Central memory CD4-positive, alpha-beta T cell (primary cell): ENCODE measurements around the gene RNF14.
A peak's percentile ranks its signal among the peaks of the same experiment; 100 is the strongest.
"Not testable (repeated sequence)": the region's sequence is repeated elsewhere in the genome, so short reads cannot be mapped to it uniquely, and the experiment has no call there.

Source experiments
- DNase-seq: peaks from one replicate; pipeline ENCODE4 v3.0.0; 2022
- total RNA-seq, 3 experiments: gene quantifications; one replicate each; lab custom pipeline; 2026; lab: John Stamatoyannopoulos, UW

The RNF14 gene, protein sequence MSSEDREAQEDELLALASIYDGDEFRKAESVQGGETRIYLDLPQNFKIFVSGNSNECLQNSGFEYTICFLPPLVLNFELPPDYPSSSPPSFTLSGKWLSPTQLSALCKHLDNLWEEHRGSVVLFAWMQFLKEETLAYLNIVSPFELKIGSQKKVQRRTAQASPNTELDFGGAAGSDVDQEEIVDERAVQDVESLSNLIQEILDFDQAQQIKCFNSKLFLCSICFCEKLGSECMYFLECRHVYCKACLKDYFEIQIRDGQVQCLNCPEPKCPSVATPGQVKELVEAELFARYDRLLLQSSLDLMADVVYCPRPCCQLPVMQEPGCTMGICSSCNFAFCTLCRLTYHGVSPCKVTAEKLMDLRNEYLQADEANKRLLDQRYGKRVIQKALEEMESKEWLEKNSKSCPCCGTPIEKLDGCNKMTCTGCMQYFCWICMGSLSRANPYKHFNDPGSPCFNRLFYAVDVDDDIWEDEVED
- total RNA-seq, result 29.5 to 58.9 (median 44.7) reads per million in 3 experiments

DNA sequence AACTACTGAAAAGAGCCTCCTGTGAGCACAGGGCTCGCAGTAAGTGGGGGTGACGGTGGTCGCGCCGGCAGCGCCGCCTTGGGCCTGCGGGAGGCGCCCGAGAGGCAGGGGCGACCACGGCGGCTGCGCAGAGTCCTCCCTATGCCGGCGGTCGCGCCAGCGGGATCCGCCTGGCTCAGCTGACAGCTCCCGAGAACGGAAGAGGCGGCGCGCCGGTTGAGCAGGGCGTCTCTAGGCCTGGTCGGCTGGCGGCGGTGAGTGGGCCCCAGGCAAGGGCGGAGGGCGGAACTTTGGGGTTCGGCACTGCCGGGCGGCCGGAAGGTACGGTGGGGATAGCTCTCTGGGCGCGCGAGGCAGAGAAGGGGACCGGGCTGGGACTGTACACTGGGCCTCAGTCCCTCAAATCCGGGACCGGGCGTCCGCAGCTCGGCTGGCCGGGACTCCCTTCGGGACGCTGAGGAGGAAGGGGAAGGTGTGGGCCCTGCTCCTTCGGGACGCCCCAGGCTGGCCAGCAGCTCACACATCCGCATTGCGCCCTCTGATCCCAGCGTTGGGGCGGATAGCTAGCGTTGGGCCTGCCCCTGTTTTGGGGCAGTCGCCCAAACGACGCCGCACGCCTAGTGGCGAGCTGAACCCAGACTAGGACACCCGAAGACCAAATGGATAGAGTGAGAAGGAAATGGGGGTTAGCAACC lies at the start of gene RNF14:
TSS of gene RNF14 (plus strand) at position 192 of the 695 bp plus-strand sequence. CDS start 4,484 bp downstream, outside the sequence.
- peak; percentile 94 for DNase-seq

DNA sequence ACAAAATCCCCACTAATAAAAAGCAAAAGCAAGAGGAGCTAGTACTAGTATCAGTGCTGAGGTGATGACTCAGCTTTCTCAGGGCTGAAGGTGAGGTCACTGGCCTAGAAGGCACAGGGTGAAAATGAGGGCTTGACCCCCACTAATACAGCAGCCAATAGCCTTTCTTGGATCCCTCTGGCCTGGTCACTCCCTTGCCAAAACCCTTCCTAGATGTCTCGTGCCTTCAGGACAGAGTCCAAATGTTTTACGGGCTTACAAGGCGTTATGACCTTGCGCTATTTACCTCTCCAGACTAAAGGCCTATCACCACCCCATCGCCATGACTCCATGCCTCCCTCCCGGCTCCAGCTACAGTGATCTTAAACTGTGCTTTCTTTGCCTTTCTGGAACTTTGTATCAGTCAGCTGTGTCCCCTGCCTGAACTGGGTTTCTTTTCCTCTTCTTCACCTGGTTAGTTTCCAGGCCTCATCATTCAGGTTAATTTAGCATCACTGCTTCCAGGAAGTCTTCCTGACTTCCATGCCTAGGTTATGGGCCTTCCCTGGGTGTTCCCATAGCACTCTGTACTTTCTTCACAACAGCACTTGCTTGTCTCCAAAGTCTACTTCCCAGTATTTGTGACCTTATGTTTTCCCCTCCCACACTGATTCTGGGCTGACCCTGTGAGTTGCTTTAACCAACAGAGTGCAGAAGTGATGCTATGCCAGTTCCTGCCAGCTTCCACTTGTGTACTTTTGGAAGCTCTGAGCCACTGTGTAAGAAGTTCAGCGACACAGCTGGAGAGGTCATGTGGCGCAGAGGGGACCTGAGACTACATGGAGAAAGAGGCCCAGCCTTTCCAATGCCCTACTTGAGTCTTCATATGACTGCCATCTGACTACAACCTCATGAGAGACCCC lies 49.4 kb upstream of the RNF14 start:
- DNase-seq, result no peak

DNA sequence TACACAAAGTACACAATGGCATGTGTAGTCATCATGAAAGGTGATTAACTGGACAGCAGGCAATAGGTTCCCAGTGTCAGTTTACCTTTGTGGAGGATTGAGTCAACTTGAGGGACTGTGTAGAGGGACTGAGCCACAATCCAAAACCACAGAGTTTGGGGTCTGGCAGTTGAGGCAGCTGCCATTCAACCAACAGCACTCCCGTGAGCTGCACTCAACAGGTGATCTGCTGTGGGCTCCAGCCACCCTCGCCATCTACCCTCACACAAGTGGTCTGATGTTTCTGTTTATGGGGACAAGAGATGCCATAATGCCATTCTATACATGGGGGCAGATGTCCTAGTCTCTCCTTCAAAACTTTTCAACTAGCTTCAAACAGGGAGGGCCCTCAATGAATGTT lies 48.1 kb upstream of the RNF14 start:
- DNase-seq, result no peak

DNA sequence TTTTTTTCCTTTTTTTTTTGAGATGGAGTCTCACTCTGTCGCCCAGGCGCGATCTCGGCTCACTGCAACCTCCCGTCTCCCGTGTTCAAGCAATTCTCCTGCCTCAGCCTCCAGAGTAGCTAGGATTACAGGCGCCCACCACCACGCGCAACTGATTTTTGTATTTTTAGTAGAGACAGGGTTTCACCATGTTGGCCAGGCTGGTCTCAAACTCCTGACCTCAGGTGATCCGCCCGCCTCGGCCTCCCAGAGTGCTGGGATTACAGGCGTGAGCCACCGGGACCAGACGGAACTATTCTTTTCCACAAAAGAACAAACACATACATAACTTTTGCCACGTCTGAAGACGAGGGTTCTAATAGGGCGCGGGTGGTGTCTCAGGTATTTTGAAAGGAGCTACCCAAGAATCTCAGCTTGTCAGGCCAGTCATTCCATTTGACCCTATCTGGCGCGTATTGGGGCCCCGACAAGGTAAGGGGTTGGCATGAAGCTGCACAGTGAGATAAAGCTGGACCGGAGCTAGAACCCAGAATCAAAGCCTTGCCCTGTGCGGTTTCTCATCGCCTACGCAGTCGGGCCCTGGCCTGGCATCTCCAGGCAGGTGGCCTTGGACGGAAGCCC lies 46.0 kb upstream of the RNF14 start:
- not testable (repeated sequence) for DNase-seq

DNA sequence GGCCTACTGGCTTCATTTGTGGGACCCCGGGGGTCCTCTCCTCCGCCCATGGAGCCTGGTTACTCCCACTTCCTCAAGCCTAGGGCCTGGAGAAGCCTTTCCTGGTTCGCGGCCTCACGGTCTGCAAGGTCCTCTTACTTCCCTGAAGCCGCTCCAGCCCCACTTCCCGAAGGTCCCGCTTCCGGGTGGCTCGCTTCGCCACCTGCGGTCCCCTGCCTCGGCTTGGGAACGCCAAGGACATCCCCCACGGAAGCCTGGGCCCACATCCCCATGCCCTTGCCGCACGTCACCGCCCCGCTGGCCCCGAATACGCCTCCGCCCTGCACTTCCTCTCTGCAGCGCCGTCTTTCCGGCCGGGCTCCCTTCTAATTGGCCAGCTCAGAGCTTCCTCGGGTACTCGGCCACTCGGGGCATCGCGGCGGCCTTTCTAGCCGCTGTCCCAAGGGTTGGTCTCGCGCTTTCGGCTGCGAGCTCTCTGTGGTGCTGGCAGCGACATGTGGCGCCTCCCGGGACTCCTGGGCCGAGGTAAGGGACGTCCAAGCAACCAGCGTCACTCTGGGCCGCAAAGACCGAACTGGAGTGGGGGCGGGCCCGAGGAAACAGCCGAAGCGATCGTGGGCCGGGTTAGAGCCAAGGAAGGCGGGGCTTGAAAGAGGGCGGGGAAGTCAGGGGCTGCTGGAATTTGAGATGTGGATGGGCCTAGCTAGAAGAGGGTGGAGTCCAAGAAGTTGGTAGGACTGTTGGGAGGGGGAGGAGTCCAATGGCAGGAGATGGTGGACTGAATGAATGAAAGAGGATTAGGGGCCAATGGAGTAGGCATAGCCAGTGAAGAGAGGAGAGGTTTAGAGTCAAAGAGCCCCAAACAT lies 45.2 kb upstream of the RNF14 start, which contains the start of gene DELE1:
TSS of gene DELE1 (plus strand) at position 424 of the 866 bp plus-strand sequence. CDS start at position 495, 71 bp downstream.
- peak; percentile 89 for DNase-seq

DNA sequence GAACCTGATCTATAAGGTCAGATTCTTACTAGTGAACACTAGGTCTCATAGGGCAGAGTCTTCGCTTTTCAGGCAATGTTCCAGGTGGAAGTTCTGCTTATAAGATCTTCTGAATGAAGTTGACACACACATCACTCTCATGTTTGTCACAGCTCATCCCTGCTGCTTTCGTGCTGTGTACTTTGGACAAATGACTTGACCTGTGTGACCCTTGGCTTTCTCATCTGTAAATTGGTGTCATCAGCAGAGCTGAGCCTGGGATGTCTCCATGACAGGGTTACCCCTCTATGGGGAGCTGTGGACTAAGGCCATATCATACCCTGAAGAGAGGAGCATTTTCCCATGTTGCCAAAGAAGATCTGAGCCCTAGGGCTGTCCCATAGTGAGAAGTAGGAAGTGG lies 42.5 kb upstream of the RNF14 start:
- no peak for DNase-seq

DNA sequence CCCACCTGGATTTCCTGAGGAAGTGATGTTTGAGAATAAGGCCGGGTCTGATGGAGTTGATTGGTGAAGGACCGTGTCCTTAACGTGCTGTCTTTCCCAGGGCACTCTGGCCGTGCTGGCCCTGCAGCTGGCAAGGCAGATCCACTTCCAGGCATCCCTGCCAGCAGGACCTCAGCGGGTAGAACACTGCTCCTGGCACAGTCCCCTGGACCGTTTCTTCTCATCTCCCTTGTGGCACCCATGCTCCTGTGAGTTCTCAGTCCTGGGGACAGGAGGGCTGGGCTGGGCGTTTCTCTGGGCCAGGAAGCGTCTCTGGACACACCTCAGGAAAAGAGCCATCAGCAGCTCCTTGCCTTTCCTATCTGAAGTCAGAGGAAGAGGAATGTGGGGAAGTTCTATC lies 40.9 kb upstream of the RNF14 start:
- DNase-seq, result no peak

DNA sequence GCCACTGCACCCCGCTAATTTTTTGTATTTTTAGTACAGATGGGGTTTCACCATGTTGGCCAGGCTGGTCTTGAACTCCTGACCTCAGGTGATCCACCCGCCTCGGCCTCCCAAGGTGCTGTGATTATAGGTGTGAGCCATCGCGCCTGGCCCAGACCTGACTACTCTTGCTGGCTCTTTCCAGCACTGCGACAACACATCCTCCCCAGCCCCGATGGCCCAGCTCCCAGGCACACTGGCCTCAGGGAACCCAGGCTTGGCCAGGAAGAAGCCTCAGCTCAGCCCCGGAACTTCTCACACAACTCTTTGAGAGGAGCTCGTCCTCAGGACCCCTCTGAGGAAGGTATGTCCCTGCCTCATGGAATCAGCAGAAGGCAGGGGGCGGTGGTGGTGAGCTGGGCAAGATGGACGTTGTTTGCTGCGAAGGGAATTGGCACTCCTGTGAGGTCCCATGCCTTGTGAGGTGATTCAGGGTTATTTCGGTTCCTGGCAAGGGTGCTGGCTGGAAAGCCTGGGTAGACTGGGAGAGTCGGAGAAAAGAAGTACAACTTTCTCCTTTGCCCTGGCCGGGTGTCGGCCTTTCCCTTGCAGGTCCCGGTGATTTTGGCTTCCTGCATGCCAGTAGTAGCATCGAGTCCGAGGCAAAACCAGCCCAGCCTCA lies 39.4 kb upstream of the RNF14 start:
- DNase-seq, result no peak

DNA sequence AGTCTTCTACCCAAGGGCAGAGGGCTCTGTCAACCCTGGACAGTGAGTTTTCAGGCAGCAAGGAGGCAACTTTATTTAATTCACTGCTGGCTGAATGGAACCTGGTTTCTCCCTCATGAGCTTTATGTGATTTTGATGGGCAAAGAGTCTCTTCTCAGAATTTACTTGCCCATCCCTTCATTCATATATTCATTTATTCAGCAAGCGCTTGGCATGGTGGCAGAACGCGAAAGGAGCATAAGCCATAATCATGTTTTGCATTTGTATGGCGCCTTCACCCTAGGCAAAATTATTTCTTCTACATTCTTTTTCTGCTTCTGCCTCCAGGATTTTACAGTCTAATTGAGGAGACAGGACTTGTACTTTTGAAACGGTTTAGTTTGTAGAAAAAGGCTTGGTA lies 37.2 kb upstream of the RNF14 start:
- no peak for DNase-seq

DNA sequence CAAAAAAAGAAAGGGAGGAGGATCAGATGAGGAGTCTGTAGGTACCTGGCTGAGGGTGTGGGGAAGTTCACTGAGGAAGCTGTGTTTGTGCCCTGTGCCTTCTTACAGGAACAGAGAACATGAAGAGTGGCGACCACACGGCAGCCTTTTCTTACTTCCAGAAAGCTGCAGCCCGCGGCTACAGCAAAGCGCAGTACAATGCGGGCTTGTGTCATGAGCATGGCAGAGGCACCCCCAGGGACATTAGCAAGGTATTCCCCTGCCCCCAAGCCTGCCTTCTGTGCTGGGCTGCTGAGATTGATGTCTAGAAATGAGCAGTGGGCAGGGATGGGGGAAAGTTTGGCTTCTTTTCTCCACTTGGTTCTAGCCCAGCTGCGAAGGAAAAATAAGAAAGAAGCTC lies 35.8 kb upstream of the RNF14 start:
- no peak for DNase-seq

DNA sequence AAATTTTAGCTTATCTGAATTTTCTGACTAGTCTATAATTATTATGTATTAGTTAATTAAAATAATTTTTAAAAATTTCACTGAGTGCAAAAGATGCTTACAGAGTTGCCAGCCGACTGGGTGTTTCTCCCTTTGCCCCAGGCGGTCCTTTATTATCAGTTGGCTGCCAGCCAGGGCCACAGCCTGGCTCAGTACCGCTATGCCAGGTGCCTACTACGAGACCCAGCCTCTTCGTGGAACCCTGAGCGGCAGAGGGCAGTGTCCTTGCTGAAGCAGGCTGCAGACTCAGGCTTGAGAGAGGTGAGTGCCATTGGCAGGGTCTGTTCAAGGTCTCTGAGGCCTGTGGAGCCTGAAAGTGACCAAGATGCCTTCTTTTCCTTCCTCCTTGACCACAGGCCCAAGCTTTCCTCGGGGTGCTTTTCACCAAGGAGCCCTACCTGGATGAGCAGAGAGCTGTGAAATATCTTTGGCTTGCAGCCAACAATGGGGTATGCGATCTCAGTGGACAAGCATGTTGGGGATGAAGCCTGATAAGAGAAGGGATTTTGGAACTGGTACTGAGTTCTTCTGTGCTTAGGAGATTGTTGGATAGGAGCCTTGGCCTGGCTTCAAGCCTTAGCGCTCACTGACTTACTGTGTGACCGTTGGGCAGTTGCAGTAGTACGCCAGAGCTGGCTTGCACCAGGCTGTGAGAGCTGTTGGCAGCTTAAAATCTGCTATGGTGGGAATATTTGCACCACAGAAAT lies 34.6 kb upstream of the RNF14 start:
- no peak for DNase-seq

DNA sequence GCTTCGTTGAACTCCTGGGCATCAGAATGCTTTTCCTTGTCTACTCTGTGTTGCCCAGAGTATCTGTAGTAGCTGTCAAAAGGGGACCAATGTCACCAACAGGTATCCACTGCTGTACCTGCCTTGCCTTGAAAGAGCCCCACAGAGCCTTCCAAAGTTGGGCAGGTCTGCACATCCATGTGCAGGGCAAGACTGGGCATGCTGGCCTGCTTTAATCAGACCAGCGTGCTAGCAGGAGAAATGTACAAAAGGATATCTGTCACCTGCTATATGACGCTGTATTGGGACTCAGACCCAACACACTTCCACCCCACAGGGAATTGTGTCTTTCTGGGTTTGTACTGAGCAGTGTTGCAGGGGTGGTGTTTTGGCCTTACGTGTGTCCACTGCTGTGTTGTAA lies 33.4 kb upstream of the RNF14 start:
- no peak for DNase-seq

DNA sequence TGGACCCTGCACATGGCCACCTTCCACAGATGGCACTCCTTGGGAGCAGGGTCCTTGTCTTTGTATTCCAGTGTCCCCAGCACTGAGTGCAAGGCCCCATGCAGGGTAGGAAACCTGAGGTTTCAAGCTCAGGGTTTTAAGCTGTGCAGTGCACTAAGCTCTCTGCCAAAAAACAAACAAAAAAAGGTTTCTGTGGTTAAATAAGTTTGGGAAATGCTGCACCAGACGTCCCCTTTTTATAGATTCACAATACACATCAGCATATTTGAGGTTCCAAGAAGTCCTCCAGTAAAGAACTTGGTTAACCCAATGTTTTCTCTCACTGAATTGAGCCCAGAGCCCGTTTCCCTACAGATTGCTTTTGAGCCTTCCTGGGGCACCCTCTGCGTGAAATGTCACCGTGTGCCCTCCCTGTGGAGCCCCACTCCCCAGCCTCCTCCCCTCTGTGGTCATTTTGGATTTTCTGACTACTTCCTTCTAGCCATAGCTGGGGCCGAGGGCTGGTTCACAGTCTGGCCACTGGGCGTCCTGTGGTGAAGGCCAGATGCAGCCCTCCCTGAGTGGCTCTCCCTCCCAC lies 28.1 kb upstream of the RNF14 start:
- DNase-seq, result no peak

DNA sequence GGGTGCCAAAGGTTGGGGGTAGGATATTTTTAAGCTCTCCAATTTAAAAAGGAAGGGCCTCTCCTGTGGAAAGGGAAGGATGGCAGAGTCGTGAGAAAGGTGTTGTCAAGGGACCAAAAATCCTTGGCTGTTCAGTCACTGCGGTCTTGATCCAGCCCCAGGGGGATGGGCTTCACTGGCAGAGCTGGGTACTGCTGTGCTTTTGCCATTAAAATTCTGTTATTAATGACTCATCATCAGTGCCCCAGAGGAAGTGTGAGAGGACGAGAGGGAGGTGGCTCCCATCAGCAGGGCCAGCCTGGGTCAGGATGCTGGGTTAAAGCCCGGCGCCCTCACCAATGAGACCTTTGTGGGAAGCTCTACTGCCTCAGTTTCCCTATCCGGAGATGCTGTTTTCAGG lies 27.6 kb upstream of the RNF14 start:
- no peak for DNase-seq

DNA sequence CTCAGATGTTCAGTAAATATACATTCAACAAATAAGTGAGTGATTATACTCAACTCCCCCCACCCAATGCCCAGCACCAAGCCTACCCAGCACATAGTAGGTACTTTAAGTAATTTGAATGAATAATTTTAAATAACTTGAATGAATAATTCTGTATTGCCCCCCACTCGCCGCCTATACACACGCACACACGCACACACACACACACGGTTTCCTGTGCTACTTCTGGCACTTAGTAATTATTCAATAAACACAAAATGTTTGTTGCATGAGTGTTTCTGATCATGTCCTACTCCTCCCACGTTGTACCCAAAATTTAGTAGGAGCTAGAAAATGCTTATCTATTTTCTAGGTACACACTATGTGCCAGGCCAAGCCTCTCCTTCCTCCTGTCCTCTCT lies 27.1 kb upstream of the RNF14 start:
- no peak for DNase-seq

DNA sequence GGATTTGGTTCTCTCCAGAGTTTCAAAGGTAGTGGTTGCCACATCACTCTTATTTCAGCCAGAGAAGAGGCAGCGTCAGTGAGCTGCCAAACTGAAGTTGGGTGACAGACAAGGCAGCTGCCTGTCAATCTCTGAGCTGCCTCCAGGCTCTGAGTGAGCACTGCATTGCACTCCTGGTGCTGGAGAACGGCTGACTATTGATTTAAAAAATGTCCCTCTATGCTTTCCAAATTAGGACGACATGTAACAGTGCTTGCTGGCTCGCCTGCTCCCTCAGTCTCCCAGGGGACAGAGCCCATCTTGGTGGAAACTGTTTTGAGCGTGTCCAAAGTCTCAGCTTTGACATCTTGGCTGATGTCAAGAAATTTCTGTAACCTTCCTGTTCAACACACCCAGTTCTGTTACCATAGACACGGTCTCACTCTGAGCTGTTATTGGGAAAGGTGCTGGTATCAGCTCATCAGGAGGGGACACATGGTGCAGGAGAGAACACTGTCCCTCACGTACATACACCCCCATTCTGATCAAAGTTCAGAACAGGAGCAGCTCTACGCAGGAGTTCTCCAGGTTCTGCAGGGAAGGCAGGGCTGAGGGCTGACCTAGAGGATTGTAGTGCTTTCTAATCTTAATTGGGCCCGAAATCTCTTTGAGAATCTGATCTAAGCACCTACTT lies 26.6 kb upstream of the RNF14 start:
- DNase-seq, result no peak

DNA sequence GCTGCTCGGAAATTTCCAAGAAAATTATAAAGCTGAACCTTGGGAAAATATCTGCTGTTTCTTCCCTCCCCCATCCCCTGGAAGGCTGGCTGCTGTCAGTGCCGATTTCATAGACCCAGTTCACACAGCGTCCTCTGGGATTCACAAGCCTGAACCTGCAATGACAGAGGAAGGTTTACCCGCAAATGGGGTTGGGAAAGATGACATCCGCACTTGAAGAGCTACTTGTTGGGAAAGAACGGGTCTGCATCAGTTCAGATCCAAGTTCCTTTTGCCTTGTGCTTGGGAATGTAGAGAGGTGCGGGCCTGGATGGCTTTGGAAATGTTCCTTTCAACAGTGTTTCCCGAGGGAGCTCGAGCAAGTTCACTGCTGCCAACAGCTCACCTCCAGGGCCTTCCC lies 24.8 kb upstream of the RNF14 start:
- no peak for DNase-seq

DNA sequence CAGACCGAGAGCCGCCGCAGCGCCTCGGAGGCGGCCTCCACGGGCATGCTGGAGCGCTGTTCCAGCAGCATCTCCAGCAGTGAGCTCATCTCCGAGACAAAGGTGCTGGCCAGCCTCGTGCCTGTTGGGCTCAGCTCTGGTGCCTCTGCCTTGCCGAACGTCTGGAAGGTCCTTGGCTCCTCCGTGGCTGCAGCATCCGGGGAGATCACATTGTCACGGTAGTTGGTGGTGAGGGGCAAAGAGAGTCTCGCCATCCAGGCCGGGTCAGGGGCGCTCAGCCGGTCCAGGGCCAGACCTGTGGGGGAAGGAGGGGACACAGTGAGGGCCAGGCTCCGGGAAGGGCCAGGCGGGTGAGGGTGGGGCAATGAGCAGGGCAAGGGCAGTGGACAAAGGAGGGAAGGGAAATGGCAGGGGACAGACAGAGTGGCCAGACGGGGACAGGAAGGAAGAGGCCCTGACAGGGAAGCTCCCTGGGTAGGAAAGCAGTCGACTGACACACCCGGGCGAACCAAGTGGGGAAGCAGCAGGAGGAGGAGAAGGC lies 23.3 kb upstream of the RNF14 start:
- no peak for DNase-seq

DNA sequence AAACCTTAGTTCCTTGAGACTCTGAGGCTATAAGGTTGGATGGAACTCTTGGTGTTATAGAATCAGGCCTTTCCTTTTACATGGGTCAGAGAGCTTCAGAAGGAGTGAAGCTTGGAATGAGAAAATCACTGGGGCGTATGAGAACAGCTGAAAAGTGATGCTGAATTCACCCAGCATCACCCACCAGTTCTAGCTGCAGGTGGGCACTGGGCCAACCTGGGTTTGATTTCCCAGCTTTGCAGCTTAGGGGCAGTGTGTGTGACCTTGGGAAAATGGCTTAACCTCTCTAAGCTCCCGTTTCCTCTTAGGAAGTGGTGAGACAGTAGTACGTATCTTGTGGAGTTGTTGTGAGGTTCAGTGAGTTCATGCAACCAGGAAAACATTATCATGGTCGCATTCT lies 21.6 kb upstream of the RNF14 start:
- no peak for DNase-seq
